Ishikawa (cell line): ENCODE results near the gene KIF1C.

ENCODE experiments used
- CEBPB ChIP-seq: IDR thresholded peaks from 2 replicates; pipeline ENCODE4 v1.6.1; 2012
- CREB1 ChIP-seq: IDR thresholded peaks from 2 replicates; pipeline ENCODE4 v1.6.1; 2012; ENCODE audit warnings: low read depth
- EP300 ChIP-seq: IDR thresholded peaks from 2 replicates; pipeline ENCODE4 v1.6.1; 2012; ENCODE audit warnings: borderline replicate concordance
- FOXM1 ChIP-seq: IDR thresholded peaks from 2 replicates; pipeline ENCODE4 v1.6.1; 2012; ENCODE audit warnings: low read depth, borderline replicate concordance
- NFIC ChIP-seq: IDR thresholded peaks from 2 replicates; pipeline ENCODE4 v1.6.1; 2012
- RAD21 ChIP-seq: IDR thresholded peaks from 2 replicates; pipeline ENCODE4 v1.6.1; 2012; ENCODE audit warnings: low read depth
- REST ChIP-seq: IDR thresholded peaks from 2 replicates; pipeline ENCODE4 v1.6.1; 2012; ENCODE audit warnings: low read depth, mild to moderate bottlenecking
- TAF1 ChIP-seq: IDR thresholded peaks from 2 replicates; pipeline ENCODE4 v1.6.1; 2012; ENCODE audit warnings: low read depth, mild to moderate bottlenecking
- YY1 ChIP-seq: IDR thresholded peaks from 2 replicates; pipeline ENCODE4 v1.6.1; 2012; ENCODE audit warnings: low read depth
- TF ChIP-seq, protein P1 (sequence below): IDR thresholded peaks from 2 replicates; pipeline ENCODE4 v1.6.1; 2012

GRCh38 chr17:5068236-5068635 is 70.5 kb downstream of the KIF1C start:
- TF ChIP-seq NFIC (no peak), REST (no peak), CEBPB (no peak), RAD21 (no peak), YY1 (no peak), EP300 (no peak), FOXM1 (no peak), TAF1 (no peak), CREB1 (no peak)
- TF ChIP-seq, protein P1, sequence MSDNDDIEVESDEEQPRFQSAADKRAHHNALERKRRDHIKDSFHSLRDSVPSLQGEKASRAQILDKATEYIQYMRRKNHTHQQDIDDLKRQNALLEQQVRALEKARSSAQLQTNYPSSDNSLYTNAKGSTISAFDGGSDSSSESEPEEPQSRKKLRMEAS: no peak
